NCI-H2107 treated with DMSO at 0.1 percent for 48 hours (cell line): Measurements from ENCODE around the gene NAP1L1.

Experiments
- DNase-seq: peaks from one replicate; lab custom pipeline; 2025; ENCODE audit not compliant: unreplicated experiment; lab: John Stamatoyannopoulos, UW

NAP1L1 gene

DNA sequence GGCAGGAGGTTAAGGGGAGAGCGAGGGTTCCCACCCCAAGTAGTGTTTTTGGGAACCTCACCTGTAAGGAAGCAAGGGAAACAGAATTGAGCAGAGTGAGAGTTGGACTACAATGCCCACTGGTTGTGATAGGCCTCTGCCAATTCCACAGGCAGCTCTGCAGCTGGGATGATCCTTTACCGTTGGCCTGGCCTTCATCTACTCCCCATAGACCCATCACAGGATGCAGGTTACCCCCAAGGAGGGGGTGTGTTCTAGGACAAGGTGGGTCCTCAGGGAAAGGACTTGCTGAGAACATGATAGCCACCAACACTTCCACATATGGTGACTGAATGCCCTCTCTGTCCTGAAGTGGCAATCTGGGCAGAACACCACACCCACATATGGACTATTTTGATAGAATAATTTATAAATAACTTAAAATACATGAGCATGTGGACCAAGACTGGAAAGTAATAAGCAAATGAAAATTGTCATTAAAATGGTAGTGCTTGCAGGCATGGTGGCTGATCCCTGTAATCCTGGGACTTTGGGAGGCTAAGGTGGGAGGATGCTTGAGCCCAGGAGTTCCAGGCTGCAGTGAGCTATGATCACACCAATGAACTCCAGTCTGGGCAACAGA is 61.3 kb downstream of the NAP1L1 start:
- no peak for DNase-seq

DNA sequence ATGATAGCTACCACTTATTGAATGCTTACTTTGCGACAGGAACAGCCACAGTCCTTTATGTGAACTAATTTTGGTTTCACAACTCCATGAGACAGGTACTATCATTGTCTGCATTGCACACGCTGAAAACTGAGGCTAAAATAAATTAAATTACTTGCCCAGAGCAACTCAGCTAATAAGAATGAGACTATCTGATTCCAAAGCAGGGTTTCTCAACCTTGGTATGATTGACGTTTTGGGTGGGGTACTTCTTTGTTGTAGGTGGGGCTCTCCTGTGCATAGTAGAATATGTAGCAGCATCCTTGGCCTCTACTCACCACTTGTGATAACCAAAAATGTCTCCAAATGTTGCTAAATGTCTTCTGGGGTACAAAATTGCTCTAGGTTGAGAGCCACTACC is 62.0 kb downstream of the NAP1L1 start:
- DNase-seq: no peak

DNA sequence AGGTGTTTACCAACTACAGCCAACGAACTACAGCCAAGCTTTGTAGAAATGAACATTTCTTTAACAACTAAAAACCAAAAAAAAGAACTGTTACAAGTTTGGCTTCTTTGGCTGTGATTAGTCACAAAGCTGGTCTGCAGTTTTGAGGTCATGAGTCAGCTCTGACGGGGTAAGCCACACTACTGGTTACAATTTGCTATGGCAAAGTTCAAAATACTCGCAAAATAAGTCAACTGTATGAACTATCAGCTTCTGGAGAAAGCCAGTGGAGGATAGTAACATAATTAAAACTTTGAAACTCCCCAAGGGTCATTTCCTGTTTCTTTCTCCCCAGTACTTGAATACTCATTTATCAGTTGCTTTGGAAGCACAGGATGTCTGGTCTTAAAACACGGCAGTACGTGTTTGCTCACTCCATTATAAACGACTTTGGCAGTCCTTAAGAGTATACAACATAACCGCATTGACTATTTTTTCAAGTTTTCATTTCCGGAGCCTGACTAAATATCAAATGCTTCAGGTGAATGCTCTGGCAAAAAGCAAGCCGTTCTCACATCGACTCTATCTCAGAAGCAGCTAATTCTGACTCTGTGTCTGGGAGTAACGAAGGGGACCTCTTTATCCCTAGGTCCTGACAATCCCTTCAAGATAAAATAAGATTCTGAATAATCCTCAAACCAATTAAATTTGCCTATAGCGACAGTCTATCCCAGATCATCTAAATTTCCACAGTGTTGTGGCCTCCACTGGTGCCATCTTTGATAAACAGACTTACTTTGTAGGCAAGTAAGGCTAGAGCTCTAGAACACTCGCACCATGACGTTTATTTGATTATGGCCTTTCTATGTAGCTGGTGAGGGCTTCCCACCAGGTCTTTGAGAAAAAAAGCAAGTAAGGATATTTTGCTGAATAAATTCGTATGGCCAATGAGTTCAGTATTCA is 63.5 kb downstream of the NAP1L1 start:
- no peak for DNase-seq

DNA sequence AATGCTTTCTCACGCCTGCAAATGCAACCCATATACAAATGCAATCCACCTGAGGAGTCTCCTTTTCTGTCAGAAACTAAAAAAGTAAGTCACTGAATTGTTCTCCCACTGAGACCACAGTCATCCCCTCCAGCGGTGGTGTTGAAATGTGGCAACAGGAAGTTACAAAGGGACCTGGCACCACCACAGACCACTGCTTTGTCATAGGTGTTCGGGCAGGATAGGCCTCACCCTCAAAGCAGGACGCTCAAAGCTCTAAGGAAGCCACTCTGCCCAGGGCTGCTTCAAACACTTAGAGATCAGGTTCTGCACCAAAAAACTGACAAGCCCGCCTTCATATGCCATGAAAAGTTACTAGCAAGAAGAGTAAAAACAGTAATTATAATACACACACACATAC is 64.2 kb downstream of the NAP1L1 start:
- DNase-seq: no peak

DNA sequence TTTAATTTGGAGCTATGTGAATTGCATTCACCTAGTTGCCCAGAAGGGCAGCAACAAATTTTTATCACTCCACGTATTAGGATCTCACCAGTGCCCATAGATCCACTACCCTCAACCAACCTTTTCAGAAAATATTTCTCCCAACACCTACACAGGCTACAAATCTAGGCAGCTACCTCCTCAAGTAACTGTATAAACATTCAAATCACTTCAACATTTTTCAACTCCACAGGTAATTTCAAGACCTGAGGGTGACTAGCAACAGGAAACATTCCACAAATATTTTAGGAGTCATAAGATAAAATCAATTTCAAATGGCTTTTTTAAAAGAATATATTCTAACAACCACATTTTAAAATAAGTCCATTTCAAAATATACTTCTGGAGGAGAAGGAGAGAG is 65.8 kb downstream of the NAP1L1 start:
- no peak for DNase-seq

DNA sequence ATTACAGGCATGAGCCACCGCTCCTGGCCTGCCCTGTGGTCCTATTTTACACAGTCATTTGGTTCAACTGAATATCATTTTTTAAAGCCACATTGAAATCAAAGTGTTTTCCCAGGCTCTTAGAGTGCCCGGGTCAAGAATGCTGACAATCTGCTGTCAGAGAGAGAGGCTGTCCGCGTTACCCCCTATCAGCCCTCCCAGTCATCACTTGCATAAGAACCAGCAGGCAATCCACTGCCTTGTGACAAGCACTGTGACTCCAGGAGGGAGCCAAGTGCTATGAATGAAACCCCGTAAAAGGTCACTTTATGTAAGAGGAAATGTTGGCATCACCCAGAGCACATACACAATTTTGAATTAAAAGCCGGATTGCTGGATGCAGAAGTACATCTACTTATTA is 66.4 kb downstream of the NAP1L1 start:
- DNase-seq: no peak

DNA sequence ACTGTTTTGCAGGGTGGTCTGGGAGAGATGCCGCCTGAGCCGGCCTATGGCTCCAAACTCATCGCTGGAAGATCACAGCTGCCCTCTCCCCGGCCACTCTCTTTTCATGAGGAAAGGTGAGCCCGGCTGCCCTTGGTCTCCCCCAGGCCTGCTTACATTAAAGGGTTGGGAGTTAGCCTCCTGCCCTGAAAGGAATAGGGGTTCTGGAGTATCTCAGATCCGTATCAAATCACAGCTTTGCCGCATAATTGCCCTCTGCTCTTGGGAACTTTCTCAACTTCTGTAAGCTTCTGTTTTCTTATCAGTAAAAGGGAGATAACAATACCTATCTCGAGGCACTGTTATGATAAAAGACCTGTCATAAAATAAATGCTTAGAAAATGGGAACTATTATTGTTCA is 70.5 kb downstream of the NAP1L1 start:
- no peak for DNase-seq

DNA sequence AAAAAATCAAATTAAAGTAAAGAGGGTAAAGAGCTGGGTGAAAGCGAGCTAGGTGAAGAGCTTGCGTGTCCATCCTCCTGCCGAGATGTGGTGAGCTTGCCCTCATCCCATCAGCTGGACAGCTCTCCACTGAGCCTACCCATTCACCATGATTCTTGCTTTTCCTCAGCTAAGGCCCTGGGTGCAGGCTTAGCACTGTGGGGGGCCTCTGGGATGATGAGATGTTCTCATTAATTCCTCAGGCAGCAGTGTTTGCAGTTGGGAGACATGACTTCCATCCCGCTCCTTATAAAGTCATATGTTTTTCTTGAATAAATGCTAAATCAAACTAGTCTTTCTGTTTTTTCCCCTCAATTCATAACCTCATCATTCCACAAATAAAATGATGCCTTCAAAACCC is 70.9 kb downstream of the NAP1L1 start:
- no peak for DNase-seq

DNA sequence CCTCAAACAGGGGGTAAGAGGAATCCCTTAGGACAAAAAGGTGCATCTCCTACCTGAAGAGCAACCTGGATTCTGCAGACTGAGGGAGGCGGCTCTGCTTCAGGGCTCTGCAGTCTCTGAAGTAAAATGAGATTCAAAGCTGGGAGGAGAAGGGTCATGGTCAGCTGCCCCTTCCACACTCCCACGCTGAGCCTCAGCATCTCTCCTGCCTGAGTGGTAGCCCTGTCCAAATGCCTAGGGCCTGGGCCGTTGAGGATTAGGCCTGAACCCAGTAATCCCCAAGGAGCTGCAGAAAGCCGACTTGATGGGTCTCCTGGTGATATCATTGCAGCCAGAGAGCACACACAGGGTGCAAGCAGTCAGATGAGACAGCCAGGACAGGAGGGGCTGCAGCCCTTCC is 71.8 kb downstream of the NAP1L1 start:
- DNase-seq: no peak

DNA sequence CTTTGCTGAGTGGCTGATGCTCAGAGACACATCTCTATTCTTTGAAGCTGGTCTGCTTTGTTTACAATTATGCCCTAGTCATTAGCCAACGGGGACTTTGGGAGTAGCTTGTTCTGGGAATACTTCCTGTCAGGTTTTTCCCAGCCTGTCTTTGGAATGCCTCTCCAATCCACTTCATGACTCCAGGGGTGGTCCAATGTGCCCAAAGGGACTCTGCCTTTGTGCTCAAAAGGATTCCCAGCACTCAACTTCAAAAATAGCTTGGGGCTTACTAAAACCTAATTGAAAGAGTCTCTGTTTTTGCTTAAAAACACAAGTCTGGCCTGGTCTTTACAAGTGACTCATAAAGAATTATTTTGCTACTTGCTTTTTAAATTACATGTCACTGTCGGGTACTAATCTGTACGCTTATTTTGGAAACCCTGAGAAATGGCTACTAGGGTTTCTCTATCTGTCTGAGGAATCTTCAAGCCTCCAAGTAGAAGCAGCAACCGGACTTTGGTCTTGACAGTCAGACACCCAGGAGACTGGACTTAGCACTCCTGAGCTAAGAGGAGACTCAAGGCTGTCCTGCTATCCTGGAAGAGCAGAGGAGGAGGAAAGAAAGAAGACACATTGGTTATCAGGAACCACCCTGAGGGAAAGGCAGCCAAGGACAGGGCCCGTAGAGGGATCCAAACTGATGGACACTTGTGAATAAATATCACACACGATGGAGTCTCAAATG is 73.6 kb downstream of the NAP1L1 start:
- DNase-seq: peak; percentile 50

DNA sequence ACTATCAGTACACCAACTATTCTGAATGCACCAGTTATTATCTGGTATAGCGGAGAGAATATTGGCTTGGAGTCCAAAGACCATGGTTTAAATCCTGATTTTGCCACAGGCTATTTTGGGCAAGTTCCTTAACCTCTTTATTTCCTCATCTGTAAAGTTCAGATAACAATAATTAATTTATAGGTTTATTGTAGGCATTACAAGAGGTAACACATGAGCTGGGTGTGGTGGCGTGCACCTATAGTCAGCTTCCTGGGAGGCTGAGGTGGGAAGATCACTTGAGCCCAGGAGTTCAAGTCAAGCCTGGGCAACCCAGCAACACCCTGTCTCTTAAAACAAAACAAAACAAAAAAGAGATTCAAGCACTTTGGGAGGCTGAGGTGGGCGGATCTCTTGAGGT is 76.1 kb downstream of the NAP1L1 start:
- DNase-seq: no peak

DNA sequence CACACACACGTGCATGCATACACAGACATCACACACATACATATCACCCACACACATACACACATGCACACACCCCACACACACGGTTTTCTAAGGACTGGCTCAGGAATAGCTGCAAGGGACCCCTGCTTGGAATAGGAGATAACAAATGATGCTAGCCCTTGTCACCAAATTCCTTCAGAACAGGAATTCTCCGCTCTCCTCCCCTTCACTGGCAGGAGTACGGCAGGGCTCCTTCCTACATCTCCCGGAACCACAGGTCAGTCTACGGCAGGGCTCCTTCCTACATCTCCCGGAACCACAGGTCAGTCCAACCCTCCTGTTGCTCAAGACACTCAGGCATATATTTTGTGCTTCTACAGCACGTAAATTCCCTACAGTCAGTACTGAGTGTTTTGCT is 76.8 kb downstream of the NAP1L1 start:
- no peak for DNase-seq

DNA sequence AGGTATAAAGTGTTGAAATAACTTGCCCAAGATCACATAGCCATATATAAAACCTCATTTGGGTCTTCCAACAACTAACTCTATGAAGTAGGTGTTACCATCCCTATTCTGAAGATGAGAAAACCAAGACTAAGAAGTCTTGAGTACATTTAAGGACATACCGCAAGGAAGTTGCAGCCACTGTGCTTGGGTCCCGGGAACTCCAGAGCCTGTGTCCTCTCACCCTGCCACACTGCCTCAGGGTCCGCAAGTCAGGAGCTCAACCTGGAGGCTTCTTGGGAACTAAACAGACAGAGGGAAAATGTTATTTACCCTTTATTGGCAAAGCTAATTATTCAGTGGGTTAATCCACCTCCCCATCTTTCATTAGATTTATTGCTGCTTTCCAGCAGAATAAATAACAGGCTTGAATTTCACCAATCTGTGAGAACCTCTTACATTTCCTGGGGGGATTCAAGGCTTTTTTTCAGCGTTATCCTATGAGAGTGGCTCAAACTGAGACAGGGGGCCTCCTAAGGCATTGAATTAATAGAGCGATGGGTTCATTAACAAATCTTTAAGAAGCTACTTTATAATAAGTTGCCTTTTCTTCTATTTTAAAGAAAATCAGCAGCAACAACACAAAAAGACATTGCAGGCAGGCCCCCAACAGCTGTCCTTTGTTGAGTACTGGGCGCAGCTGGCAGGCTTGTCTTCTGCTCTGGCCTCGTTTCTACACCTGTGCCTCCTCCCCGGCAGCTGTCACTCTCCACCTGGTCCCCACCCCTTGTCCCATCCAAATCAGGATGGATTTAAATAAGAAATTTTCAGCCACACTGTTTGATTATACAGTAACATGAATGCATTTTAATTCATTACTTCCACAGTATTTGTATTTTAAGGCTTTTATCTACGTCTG is 78.2 kb downstream of the NAP1L1 start:
- no peak for DNase-seq

DNA sequence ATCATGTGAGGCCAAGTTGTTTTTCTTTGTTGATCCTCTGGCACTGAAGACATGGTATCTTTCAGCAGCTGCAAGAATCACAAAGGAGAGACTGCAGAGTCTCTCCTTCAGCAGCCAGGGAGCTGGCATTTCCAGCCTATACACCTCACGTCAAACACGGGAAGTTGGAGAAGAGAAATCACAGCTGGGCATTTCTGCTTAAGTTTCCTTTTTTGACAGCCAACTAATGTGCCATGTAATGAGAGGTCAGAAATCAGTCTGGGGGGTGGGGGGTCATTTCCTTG is 81.2 kb downstream of the NAP1L1 start:
- DNase-seq: no peak

DNA sequence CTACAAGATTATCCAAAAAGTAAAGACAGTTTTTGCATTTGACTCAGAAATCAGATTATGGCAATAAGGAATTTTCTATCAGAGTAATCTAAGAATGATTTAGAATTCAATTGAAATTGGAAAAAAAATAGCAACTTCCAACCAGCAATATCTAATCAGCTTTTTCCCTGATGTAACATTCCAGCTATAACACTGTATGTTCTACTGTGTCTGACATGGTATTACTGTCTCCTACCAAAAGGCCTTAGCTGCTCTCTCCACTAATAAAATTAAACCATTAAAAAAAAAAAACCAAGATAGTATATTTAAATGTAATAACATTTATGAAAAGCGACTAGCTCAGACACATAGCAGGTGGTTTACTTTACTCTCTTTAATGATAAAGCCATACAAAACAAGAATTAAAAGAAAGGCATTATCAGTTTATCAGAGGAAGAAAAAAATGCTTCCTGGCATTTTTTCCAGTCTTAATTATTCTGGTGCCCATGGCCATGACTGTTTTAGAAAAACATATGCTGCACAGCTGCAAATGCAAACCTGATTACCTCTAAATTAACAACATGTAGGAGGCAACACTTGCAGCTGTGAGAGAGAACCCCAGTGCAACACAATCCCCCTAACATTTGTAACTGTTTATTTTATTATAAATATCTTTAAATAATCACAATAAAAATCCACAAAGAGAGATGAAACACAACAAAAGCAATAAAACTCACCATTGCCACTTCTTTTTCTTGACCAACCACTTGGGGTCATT is 81.7 kb downstream of the NAP1L1 start:
- no peak for DNase-seq

DNA sequence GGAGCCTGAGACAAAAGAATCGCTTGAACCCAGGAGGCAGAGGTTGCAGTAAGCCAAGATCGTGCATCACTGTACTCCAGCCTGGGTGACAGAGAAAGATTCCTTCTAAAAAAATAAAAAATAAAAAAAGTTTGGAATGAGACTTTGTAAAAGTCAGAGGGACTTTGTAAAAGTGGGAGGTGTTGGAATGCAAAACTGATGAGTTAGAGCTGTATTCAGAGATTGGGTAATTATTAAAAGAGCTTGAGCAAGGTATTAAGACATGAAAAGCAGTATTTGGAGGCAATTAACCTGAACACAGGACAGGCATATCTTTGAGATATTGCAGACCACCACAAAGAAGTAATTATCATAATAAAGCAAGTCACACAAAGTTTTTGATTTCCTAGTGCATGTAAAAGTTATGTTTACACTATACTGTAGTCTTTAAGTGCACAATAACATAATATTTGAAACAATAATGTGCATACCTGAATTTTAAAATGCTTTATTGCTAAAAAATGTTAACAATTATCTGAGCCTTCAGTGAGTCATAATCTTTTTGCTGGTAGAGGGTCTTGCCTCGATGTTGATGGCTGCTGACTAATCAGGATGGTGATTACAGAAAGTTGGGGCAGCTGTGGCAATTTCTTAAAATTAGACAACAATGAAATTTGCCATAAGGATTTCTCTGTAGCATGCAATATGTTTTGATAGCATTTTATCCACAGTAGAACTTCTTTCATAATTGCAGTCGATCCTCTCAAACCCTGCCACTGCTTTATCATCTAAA is 86.0 kb downstream of the NAP1L1 start:
- no peak for DNase-seq

DNA sequence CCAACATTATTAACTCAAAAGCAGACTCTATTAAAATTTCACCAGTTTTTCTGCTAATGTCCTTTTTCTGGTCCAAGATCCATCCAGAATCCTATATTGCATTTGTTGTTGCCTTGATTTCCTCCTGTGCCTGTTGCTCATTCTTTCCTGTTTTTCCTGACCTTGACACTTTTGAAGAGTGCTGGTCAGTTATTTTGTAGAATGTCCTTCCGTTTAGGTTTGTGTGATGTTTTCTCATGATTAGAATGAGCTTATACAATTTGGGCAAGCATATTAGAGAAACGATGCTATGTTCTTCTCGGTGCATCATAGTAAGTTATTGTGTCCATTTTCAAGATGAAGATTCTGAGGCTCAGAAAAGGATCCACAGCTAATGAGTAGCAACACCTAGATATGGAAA is 86.8 kb downstream of the NAP1L1 start:
- no peak for DNase-seq

DNA sequence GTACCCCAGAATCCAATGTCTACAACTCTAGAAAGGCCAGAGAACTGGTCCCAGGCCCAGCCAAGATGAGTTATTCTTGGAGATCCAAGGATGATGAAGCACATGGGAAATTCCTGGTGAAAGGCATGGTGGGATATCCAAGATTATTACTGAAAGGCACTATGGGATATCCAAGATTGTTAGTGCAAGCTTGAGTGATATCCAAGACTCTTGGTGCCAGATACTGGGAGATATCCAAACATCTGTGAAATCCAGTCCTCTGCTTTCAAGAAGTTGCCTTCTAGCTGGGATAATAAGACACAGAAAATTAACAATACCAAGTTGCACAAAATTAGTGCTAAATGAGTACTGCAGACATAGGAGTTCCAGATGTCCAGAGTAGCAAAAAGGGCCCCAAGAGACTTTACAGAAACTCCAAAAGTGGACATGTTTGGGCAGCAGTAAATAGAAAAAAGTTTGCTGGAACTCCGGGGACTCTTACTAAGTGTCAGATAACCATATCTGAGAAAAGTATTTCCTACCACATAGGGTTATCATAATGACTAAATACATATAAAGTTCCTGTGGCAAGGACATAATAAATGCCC is 87.5 kb downstream of the NAP1L1 start:
- DNase-seq: no peak

DNA sequence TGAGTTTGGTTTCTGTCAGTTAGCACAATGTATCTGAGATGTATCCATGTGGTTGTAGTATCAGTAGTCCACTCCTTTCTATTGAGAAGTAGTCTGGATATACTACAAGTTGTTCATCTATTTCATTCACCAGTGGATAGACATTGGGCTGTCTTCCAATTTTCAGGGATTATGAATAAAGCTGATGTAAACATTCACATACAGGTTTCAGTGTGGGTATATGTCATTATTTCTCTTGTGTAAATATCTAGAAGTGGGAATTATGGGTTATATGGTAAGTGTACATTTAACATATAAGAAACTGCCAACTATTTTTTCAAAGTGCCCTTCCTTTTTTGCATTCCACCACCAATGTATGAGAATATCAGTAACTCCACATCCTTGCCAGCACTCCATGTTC is 88.8 kb downstream of the NAP1L1 start:
- DNase-seq: no peak
